LNCaP clone FGC (cell line): ENCODE measurements around the gene SIT1.

Experiments
- DNase-seq: peaks from one replicate; pipeline ENCODE4 v3.0.0-alpha.2; 2011; ENCODE audit warnings: low read depth
- H3K4me3 ChIP-seq: 2 replicates; pipeline ENCODE4 v1.5.1; 2011; ENCODE audit warnings: mild to moderate bottlenecking, low read depth, low read length, control low read depth
- CTCF ChIP-seq: IDR thresholded peaks from 2 replicates; pipeline ENCODE4 v1.5.1; 2012; ENCODE audit warnings: mild to moderate bottlenecking; ENCODE audit not compliant: control insufficient read depth, insufficient read depth; ENCODE audit errors: extremely low read depth

Gene SIT1, protein sequence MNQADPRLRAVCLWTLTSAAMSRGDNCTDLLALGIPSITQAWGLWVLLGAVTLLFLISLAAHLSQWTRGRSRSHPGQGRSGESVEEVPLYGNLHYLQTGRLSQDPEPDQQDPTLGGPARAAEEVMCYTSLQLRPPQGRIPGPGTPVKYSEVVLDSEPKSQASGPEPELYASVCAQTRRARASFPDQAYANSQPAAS

DNA sequence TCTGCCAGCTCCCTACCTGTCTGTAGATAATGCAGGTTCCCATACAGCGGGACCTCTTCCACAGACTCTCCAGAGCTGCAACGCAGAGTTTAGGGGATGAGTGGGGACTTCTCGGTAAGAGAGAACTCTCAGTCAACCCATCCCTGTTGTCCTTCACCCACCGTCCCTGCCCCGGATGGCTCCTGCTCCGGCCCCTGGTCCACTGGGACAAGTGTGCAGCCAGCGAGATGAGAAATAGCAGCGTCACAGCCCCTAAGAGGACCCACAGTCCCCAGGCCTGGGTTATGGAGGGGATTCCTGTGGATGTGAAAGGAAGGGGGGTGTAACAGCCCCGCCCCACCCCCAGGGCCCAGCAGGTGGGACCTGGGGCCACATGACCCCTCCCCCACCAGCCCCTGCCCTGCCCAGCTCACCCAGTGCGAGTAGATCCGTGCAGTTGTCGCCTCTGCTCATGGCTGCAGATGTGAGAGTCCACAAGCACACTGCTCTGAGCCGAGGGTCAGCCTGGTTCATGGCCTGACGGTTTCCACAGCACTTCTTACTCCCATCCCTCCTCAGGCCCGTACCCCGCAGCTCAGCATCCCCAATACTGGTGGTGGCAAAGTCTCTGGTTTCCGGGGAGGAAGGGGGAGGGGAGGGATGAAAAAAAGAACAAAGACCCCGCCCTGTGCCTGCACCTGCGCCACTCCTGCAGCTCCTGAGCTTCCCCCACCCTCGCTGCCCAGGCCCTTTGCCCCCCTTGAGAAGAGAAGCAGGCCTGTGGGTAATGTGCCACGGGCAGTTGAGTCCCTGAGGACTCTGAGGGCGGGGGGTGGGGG is at the start of gene SIT1:
TSS of gene SIT1 (minus strand) at position 591 of the 818 bp plus-strand sequence. CDS start at position 513, 78 bp downstream.
- no peak for DNase-seq
- TF ChIP-seq CTCF, result no peak
- H3K4me3 ChIP-seq, result no peak within 1 kb of the TSS

DNA sequence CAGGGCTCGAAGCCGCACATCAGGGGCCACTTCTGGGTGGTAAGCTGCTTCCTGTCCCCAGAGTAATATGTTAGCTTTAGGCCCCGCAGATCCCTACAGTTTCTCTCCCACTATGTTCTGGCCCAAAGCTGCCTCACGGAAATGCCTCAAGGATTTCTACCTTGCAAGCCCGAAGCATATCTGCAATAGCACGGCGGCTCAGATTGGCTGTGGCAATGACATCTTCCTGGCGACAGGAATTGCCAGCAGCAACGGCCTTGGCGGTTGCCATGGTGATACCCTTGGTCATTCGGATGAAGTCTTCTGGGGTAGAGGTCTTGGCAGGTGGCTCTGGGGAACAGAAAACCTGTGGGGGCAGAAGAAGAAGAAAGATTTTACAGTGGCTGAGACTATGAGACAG is 49.3 kb upstream of the SIT1 start:
- H3K4me3 ChIP-seq, result no peak overlapping the region
- no peak for DNase-seq
- no peak for TF ChIP-seq CTCF

DNA sequence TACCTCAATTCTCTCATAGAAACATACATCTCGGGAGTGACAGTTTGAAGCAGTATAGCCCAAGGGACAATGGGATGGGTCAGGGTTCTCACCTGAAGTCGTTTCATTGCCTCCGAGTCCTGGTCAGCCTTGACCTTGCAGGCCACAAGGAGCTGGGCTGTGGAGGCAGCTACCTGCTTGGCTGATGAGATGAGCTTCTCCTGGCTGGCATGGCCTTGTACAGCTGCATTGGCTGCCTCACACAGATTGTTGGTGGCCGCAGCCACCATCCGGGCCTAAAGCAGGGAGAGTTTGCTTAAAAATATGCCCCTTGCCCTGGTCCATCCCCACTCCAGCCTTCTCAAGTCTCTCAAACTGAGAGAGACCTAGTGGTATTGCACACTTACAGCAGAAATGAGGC is 47.5 kb upstream of the SIT1 start:
- no peak for DNase-seq
- no peak for TF ChIP-seq CTCF
- no peak overlapping the region for H3K4me3 ChIP-seq

- no peak overlapping the region for H3K4me3 ChIP-seq
- TF ChIP-seq CTCF, result no peak
- no peak for DNase-seq
These were observed 46.8 kb upstream of the SIT1 start for GRCh38 chr9:35697486-35697885.

- DNase-seq, result no peak
- peak; percentile 86 for TF ChIP-seq CTCF
- no peak overlapping the region for H3K4me3 ChIP-seq
These were observed 45.9 kb upstream of the SIT1 start for GRCh38 chr9:35696520-35697215.

GRCh38 chr9:35695943-35696401 is 45.2 kb upstream of the SIT1 start:
- no peak overlapping the region for H3K4me3 ChIP-seq
- DNase-seq, result no peak
- TF ChIP-seq CTCF, result no peak
